GM12864 (cell line): ENCODE results near the gene FPR2.
"Not testable (repeated sequence)": the region's sequence is repeated elsewhere in the genome, so short reads cannot be mapped to it uniquely, and the experiment has no call there.

Experiments
- DNase-seq: peaks from one replicate; pipeline ENCODE4 v3.0.0-alpha.2; 2011; ENCODE audit warnings: low read depth
- H3K4me3 ChIP-seq: 2 replicates; pipeline ENCODE4 v1.5.1; 2011; ENCODE audit warnings: mild to moderate bottlenecking, low read depth, low read length, control low read depth
- CTCF ChIP-seq: IDR thresholded peaks from 2 replicates; pipeline ENCODE4 v1.5.1; 2011; ENCODE audit warnings: low read depth, mild to moderate bottlenecking, moderate library complexity, low read length, control low read depth, inconsistent platforms; ENCODE audit errors: missing control alignments

FPR2 gene

GRCh38 chr19:51772977-51773376, 12.0 kb downstream of the FPR2 start:
- no peak for TF ChIP-seq CTCF
- no peak overlapping the region for H3K4me3 ChIP-seq
- DNase-seq = no peak

DNA sequence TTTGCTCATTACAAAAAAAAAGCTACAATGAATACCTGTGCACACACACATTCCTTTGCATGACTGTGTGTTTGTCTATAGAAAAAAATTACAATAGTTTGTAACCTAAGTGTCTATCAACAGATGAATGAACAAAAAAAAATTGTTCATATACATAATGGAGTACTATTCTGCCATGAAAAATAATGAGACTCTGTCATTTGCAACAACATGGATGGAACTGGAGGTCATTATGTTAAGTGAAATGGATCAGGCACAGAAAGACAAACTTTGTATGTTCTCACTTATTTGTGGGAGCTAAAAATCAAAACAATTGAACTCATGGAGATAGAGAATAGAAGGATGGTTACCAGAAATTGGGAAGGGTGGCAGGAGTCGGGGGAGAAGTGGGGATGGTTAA, 15.6 kb downstream of the FPR2 start:
- H3K4me3 ChIP-seq, DNase-seq: not testable (repeated sequence)

DNA sequence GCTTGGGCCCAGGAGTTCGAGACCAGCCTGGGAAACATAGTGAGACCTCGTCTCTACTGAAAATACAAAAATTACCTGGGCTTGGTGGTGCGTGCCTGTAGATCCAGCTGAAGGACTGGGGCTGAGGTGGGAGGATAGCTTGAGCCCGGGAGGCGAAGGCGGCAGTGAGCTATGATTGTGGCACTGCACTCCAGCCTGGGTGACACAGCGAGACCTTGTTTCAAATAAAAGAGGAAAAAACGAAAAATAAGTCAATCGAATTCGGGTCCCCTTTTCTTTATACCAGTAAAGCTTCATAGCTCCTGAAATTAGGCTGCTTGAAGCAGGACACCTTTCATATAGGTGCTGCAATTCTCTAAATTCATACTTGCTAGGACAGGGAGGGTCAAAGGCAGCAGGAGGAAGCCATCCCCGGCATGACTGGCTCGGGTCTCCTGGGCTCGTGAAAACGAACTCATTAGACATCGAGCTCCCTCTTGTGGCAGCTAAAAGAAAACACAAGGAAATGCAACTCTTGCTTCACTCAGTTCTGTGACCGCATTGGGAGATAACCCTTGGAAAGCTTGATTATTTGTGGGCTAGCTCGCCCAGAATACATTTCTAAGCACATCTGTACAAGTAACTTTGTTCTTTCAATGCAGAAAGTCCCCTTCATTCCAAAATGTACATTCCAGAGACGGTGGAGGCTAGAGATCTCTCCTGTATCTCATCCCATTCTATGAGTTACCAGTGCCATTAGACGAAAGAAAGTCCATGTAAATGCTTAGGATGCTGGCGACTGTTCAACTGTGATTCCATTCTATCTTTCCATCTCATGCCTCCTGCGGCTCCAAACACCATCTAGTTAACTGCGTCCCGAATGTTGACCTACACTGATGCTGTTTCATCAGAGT, 16.8 kb downstream of the FPR2 start:
- no peak overlapping the region for H3K4me3 ChIP-seq
- peak; percentile 40 for DNase-seq
- TF ChIP-seq CTCF = peak; percentile 76

GRCh38 chr19:51779181-51779580, 18.2 kb downstream of the FPR2 start:
- no peak for TF ChIP-seq CTCF
- no peak for DNase-seq
- H3K4me3 ChIP-seq = no peak overlapping the region

- no peak for TF ChIP-seq CTCF
- no peak overlapping the region for H3K4me3 ChIP-seq
- no peak for DNase-seq
Measured at GRCh38 chr19:51779703-51780102, 18.7 kb downstream of the FPR2 start.

DNA sequence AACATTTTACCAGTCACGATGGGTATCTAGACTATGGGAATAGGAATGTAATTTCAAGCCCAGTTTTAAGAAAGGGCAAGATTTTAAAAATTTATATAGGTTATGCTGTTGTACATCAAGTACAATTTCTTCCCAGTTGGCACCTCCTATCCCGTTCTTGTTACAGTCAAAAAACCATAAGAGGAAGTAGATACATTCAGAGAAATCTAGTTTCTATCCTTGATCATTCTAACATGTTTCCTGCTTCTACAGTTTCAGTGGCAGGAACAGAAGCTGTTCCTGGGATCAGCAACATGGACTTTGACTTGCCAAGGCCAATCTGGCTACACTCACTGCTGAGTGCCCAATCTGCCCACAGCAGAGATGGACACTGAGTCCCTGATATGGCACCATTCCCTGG, 19.3 kb downstream of the FPR2 start:
- no peak for DNase-seq
- TF ChIP-seq CTCF = no peak
- no peak overlapping the region for H3K4me3 ChIP-seq

GRCh38 chr19:51781999-51782398, 21.0 kb downstream of the FPR2 start:
- no peak overlapping the region for H3K4me3 ChIP-seq
- DNase-seq = no peak
- TF ChIP-seq CTCF = no peak
